ENCODE results near the gene CDKAL1.
A peak's percentile ranks its signal among the peaks of the same experiment; 100 is the strongest.
"Not testable (repeated sequence)": the region's sequence is repeated elsewhere in the genome, so short reads cannot be mapped to it uniquely, and the experiment has no call there.

Gene CDKAL1

GRCh38 chr6:21163110-21163837, 629.0 kb downstream of the CDKAL1 start:
- peak; percentile 83 for DNase-seq (ENCODE audit: low read depth, low spot score)

GRCh38 chr6:21163838-21164180, 629.6 kb downstream of the CDKAL1 start:
- no peak for DNase-seq (ENCODE audit: low read depth, low spot score)

GRCh38 chr6:21164768-21165326, 630.6 kb downstream of the CDKAL1 start:
- DNase-seq (ENCODE audit: low read depth, low spot score), result peak; percentile 36

- DNase-seq (ENCODE audit: low read depth, low spot score), result no peak
These were observed 632.5 kb downstream of the CDKAL1 start for GRCh38 chr6:21166754-21167153.

GRCh38 chr6:21167790-21168189, 633.5 kb downstream of the CDKAL1 start:
- DNase-seq (ENCODE audit: low read depth, low spot score), result no peak

GRCh38 chr6:21171801-21172200, 637.5 kb downstream of the CDKAL1 start:
- DNase-seq (ENCODE audit: low read depth, low spot score), result peak; percentile 17

GRCh38 chr6:21173031-21173430, 638.8 kb downstream of the CDKAL1 start:
- DNase-seq (ENCODE audit: low read depth, low spot score), result no peak

GRCh38 chr6:21173678-21174077, 639.4 kb downstream of the CDKAL1 start:
- DNase-seq (ENCODE audit: low read depth, low spot score), result no peak

GRCh38 chr6:21176197-21176596, 641.9 kb downstream of the CDKAL1 start:
- DNase-seq (ENCODE audit: low read depth, low spot score), result no peak

- DNase-seq (ENCODE audit: low read depth, low spot score), result no peak
These were observed 645.9 kb downstream of the CDKAL1 start for GRCh38 chr6:21180155-21180554.

- no peak for DNase-seq (ENCODE audit: low read depth, low spot score)
These were observed 646.6 kb downstream of the CDKAL1 start for GRCh38 chr6:21180800-21181337.

- no peak for DNase-seq (ENCODE audit: low read depth, low spot score)
These were observed 647.6 kb downstream of the CDKAL1 start for GRCh38 chr6:21181866-21182265.

- DNase-seq (ENCODE audit: low read depth, low spot score), result no peak
These were observed 648.3 kb downstream of the CDKAL1 start for GRCh38 chr6:21182589-21182988.

GRCh38 chr6:21185861-21186478, 651.7 kb downstream of the CDKAL1 start:
- DNase-seq (ENCODE audit: low read depth, low spot score), result peak; percentile 73

- DNase-seq (ENCODE audit: low read depth, low spot score), result peak; percentile 31
These were observed 652.3 kb downstream of the CDKAL1 start for GRCh38 chr6:21186479-21187055.

GRCh38 chr6:21187485-21187884, 653.2 kb downstream of the CDKAL1 start:
- DNase-seq (ENCODE audit: low read depth, low spot score), result no peak

GRCh38 chr6:21188505-21189223, 654.4 kb downstream of the CDKAL1 start:
- DNase-seq (ENCODE audit: low read depth, low spot score), result no peak

GRCh38 chr6:21189759-21190158, 655.5 kb downstream of the CDKAL1 start:
- no peak for DNase-seq (ENCODE audit: low read depth, low spot score)

GRCh38 chr6:21190701-21191100, 656.4 kb downstream of the CDKAL1 start:
- DNase-seq (ENCODE audit: low read depth, low spot score), result no peak

- no peak for DNase-seq (ENCODE audit: low read depth, low spot score)
These were observed 659.7 kb downstream of the CDKAL1 start for GRCh38 chr6:21193790-21194475.

- DNase-seq (ENCODE audit: low read depth, low spot score), result not testable (repeated sequence)
These were observed 661.0 kb downstream of the CDKAL1 start for GRCh38 chr6:21195301-21195700.

Measured in astrocyte of the hippocampus (primary cell).